22Rv1 (cell line): ENCODE measurements around the gene DKC1.
A peak's percentile ranks its signal among the peaks of the same experiment; 100 is the strongest.

Experiments used
- H3K27ac ChIP-seq: fragments of 450-650 bp; 2 replicates; pipeline ENCODE4 v1.5.1; 2017
- CTCF ChIP-seq: fragments of 450-650 bp; IDR thresholded peaks from 2 replicates; pipeline ENCODE4 v1.5.1; 2017; ENCODE audit warnings: mild to moderate bottlenecking
- ZFX ChIP-seq: fragments of 450-650 bp; IDR thresholded peaks from 2 replicates; pipeline ENCODE4 v1.6.1; 2017; ENCODE audit warnings: antibody characterized with exemption, borderline replicate concordance

DKC1 gene

GRCh38 chrX:154749856-154750255 is 12.8 kb upstream of the DKC1 start:
- TF ChIP-seq CTCF, result no peak
- TF ChIP-seq ZFX, result no peak
- H3K27ac ChIP-seq, result no peak overlapping the region

- TF ChIP-seq ZFX (no peak), CTCF (no peak)
- H3K27ac ChIP-seq, result no peak within 1 kb of the TSS
Observed at GRCh38 chrX:154750301-154751202, 12.1 kb upstream of the DKC1 start, which contains the start of gene GAB3. Gene GAB3 (minus strand): TSS chrX:154751077. CDS start chrX:154751025, 52 bp downstream.

- no peak for TF ChIP-seq CTCF
- TF ChIP-seq ZFX, result no peak
- H3K27ac ChIP-seq, result no peak overlapping the region
Observed at GRCh38 chrX:154751203-154751668, 11.4 kb upstream of the DKC1 start.

GRCh38 chrX:154751669-154752271 is 10.9 kb upstream of the DKC1 start:
- no peak overlapping the region for H3K27ac ChIP-seq
- TF ChIP-seq CTCF, result no peak
- TF ChIP-seq ZFX, result no peak

GRCh38 chrX:154758696-154759095 is 4.0 kb upstream of the DKC1 start:
- H3K27ac ChIP-seq, result no peak overlapping the region
- no peak for TF ChIP-seq CTCF
- no peak for TF ChIP-seq ZFX

GRCh38 chrX:154761977-154762536 is 607 bp upstream of the DKC1 start:
- TF ChIP-seq ZFX, result no peak
- no peak for TF ChIP-seq CTCF

More at GRCh38 chrX:154761977-154762536, 607 bp upstream of the DKC1 start:
- peak overlapping the region; percentile 78 for H3K27ac ChIP-seq
